ENCODE results near the gene IQCC.
"Not testable (repeated sequence)": the region's sequence is repeated elsewhere in the genome, so short reads cannot be mapped to it uniquely, and the experiment has no call there.

Gene IQCC

DNA sequence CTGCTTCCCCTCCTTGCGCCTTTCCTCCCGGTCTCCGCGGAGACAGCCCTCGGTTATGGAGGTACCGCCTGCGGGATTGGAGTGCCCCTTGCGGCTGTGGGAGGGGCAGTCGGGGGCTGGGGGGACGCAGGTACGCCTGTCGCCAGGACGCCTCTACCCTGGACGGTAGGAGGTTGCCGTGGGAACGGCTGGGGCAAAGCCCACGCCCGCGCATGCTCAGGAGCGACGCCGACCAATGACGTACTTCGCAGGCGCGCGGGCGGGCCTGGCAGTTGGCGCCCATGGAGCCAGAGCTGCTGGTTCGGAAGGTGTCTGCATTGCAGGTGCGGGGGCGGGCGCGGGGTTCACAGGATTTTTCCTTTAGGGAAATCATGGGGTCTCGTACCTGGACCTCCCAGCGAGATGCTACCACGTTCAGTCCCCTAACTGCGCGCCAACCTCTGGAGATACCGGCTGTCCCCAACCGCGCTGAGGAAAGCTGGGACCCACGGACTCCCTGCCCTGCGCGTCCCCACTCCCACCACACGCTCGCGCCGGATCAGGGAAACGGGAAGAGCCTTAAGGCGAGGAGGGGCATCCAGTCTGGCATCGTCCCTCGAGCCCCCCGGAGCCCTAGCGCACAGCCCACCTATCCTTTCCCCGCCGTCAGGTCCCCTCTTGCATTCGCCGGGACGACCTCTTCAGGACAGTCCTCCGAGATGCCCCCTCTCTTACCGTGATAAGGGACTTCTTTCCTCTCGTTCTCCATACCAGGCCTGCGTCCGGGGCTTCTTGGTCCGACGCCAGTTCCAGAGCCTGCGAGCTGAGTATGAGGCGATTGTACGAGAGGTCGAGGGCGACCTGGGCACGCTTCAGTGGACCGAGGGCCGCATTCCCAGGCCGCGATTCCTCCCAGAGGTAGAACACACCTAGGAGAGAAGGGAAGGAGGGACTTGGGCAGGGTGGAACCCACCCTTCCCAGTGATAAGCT is at the start of gene IQCC:
Gene IQCC, plus strand, starts transcription at position 271 of the 970 bp plus-strand sequence. Its CDS starts 11 bp downstream, at position 282.
- DNase-seq: peak; percentile 84

DNA sequence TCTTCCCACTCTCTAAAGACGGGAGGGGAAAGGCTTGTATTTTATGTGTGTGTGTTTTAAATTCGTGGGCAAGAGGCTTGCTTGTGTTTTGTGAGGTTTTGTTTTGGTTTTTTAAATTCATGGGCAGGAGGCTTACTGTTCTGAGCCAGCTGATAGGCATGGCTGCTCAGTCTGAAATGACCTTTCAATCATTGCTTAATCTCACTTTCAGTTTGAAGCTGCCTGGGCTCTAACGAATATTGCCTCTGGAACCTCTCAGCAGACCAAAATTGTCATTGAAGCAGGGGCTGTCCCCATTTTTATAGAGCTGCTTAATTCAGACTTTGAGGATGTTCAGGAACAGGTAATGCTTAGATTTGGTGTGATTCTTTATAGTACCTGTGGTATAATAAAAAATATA is 46.3 kb upstream of the IQCC start:
- no peak for DNase-seq

DNA sequence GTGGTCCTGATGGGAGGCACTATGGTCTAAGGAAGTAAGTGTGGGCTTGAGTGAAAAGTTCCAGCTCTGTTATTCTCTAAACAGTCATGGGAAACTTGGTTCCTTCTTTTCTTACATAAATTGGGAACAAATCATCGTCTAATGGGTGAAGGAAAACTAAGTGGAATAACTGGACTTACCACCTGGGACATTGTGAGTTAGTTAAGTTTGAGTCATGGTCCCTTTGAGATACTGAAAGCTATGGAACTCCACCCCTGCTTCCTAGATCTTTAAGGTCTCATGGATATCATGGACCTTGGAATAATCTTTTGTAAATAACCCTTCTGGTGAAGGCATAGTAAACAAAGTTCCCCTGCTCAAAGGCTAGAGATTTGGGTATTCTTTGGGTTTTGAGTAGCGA is 42.1 kb upstream of the IQCC start:
- DNase-seq: no peak

DNA sequence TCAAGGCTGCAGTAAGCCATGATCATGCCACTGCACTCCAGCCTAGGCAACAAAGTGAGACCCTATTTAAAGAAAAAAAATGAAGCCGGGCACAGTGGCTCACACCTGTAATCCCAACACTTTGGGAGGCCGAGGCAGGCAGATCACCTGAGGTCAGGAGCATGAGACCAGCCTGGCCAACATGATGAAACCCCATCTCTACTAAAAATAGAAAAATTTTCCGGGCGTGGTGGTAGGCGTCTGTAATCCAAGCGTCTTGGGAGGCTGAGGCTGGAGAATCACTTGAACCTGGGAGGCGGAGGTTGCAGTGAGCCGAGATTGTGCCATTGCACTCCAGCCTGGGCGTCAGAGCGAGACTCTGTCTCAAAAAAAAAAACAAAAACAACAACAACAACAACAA is 39.8 kb upstream of the IQCC start:
- DNase-seq: not testable (repeated sequence)

DNA sequence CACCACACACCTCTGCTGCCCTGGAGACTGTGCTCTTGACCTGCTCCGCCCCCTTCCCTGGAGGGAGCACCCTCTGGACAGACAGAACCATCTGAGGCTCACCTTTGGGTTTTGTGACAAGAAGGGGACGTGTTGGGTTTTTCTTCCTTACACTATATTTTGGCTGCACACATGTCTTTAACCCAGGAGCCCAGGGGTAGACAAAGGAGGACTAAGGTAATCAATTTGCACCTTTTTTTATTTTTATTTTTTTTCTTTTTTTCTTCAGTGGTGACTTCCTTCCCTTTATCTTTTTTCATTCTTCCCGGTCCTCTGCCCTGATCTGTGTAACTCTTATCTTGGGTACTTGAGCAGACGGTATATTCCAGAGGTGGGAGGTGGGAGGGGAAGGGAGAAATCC is 34.5 kb upstream of the IQCC start:
- no peak for DNase-seq

DNA sequence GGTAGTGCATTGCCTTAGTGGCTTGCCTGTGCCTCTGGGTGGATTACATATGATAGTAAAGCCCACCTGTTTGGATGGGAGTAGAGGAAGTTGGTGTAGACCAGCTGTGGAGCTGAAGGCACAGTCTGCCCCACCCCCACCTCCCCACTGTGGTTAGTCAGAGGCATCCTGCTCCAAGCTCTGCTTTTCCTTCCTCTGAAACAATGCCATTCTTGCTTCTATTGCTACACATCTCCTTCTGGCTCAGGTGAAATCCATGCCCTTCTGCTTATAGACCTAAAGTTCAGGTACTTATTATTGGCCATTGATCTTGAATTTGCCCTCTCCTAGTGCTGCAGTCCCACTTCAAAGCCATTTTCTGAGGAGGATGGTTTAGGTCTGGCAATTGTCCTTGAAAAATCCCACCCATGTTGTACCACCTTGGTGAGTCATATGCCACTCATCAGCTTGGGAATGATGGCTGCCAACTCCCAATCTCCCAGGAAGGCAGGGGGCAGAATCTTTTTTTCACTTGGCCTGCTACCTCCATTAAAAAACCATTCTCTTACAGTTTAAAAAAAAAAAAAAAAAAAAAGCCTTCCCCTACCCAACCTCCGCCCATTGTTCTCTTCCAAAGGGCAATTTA is 32.7 kb upstream of the IQCC start:
- DNase-seq: no peak

DNA sequence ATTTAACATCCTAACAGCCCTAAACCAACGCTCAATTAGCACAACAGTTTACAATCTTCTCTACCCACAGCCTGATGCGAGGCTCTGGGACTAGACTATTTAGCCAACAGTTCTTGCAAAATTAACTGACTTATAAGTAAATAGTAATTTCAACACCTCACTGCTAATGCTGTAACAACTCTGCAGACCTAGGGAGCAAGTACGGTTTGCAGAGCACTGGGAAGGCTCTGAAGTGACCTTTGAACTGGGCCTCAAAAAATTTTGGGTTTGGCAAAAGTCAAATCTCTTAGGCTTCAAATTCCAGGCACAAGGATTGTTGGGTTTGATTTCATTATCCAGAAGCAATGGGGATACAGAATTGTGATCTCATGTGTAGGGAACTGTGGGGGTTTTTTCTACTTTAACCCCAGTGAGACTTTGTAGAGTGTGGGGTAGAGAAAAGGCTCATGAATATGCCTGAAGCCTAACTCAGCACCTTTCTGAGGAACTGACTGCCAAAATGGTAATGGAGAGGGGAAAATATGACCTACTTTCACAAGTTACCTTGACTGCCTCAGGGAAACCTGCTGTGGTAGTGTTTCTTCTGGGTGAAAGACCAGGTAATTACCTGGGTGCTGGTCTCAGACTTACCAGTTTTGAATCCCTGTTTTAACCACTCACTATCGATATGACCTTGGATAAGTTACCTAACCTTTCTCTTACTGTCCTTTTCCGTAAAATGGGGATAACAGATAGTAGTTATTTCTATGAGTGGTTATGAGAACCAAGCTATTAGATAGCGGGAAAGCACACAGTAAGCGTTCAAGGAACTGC is 26.9 kb upstream of the IQCC start:
- no peak for DNase-seq

DNA sequence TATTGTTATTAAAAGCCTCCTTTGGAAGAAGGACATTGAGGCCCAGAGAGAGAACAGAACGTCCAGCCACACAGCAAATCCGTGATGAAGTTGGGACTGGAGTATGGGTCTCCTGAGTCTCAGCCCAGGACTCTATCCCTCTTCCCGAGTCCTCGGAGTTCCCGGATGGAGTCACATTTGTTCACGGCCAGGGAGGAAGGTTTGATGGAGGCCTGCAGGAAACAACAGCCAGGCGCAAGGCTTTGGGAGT is 26.4 kb upstream of the IQCC start:
- DNase-seq: no peak

DNA sequence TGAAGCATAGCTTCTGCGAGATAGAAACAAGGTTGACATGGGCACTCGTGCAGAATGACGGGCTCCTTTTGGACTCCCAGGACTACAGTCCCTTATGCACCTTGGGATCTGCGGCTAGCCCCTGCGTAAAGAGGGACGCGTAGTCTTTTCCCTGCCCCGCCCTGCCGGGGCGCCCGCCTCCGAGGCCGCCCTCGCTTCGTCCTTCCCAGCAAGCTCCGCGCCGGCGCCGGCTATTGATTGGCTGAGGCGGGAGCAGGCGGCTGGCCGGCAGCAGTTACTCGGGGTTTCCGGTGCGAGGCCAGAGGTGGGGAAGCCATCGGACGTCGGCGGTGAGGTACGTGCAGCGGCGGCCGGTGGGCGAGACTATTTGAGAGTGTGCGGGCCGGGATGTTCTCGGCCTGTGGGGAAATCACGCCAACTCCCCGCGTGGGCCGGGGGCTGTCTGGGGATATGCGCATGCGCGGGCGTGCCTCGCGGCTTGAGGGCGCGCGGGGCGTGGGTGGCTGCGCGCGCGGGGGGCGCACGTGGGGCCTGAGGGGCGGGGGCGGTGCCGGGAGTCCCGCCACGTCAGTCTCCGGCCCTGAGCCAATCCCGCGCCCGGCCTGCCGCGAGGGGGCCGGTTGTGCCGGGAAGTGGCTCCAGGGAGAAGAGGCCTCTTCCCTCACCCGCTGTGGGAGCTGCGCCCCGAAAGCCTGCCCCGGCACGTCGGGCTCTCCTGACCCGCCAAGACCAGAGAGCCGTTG is 25.9 kb upstream of the IQCC start, which contains the start of gene TXLNA:
Gene TXLNA, plus strand, starts transcription at position 233 of the 743 bp plus-strand sequence. CDS start 671 bp downstream, outside the sequence.
- DNase-seq: peak; percentile 93

DNA sequence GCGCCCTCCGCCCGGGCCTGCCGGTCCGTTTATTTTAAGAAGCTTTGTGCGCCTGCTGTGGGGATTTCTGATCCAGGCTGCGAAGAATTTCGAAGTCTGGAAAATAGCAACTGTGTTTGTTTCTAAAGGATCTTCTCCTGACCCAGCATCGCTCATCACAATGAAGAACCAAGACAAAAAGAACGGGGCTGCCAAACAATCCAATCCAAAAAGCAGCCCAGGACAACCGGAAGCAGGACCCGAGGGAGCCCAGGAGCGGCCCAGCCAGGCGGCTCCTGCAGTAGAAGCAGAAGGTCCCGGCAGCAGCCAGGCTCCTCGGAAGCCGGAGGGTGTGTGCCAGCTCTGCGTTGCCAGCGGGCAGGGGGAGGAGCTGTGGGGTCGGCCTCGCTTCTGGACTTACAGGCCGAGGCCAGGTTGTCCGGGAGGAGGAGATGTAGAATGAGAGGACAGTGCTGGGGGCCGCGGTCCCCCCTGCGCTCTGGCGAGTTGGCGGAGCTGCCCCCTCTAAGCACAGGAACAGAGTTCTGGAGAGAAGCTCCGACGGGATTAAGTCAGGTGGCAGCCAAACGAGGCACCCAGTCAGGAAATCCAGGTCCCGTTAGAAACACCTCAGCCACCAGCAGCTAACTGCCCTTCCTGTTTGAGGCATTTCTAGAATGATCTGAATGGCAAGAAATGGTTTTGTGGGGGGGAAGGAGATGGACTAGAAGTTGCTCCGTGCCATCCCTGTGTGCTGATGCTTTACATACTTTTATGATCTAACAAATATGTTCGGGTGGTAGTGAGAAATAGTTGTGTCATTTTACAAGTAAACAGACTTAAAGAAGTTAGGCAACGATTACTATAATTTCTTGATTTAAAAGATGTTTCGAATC is 25.0 kb upstream of the IQCC start:
- DNase-seq: peak; percentile 52

DNA sequence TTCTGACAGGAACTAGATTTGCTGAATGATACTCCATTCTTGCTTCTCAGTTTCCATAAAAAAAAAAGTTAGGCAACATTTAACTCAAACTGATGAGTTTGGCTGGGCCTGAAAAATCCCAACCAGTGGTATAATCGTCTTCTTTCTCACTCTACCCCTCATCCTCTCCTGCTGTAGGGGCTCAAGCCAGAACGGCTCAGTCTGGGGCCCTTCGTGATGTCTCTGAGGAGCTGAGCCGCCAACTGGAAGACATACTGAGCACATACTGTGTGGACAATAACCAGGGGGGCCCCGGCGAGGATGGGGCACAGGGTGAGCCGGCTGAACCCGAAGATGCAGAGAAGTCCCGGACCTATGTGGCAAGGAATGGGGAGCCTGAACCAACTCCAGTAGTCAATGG is 24.4 kb upstream of the IQCC start:
- DNase-seq: no peak

DNA sequence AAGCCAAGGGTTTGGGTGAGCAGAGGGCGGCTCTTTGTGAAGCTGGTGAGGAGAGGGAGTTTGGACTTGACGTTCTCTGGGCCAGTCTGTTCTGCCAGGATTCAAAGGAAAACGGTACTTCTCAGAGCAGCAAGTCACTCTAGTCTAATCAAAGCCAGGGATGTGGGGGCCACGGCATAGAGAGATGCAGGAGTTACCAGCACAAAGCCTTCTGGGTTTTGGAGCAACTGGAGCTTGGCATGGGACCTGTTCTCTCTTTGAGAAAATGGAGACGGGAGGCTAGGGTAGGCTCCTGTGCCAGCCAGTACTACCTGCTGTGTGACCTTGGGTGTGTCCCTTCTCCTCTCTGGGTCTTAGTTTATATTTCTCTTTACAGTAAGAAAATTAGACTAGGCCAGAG is 23.9 kb upstream of the IQCC start:
- no peak for DNase-seq

DNA sequence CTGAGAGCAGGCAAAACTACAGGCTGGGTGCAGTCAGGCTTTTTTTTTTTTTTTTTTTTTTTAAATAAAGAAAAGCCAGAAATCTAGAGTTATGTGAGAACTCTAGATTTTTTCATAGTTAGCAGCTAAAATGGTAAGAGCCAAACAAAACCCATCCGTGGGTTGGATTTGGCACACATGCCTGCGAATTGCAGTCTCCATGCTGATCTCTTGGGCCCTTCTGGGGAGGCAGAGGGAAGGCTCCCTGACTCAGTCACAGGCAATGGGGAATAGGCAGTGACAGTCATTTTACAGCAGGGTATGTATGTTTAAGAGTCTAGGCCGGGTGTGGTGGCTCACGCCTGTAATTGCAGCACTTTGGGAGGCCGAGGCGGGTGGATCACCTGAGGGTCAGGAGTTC is 23.4 kb upstream of the IQCC start:
- no peak for DNase-seq

DNA sequence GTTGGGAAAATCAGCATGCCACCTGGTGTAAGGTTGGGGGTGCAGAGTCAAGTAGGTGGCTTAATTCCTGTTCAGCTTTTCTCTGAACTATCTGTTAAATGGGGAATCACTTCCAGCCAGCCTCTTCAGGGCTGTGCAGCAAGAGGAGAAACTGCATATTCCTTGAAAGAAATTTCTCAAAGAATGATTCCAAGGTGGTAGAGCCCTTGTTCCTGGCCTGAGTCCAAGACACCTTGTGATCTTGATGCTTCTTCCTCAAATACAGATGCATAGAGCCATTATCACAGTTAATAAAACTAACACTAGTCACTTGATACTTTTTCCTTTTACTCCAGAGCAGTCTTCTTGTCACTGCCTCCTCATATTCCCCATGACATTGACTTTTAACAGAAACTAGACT is 20.8 kb upstream of the IQCC start:
- DNase-seq: no peak

DNA sequence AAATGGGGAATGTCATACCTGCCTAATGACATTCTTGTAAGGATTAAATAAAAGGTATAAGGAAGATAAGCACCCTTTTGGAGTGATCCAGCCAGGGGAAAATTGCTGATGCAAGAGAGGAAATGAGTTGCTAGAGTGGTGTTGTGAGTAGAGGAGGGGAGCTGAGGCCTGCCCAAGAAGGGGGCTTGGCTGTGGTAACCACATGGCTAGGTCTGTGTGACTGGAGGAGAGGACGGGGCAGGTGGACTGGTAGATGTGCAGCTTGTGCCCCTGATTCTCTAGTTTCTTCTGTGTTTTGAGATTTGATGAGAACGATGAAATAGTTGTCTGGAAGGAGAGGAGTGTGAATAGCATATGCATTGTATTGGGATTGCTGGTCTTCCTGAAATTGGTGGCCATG is 19.4 kb upstream of the IQCC start:
- DNase-seq: no peak

DNA sequence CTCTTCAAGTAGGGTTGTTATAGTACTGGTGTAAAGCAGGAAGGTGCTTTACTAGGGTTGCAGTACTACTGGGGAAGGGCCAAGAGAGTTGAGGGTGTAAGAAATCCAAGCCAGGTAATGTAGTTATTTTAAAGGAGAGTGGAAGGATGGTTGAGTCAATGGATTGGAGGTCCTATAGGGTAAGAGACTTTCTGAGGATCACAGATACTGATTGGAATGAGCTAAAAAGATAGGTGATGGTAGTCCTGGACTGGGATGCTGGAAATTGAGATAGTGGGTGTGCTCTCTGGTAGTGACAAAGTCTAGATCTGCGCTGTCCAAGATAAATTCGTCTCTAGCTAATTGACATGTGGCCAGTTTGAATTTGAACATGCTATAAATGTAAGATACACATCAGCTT is 19.0 kb upstream of the IQCC start:
- DNase-seq: no peak

DNA sequence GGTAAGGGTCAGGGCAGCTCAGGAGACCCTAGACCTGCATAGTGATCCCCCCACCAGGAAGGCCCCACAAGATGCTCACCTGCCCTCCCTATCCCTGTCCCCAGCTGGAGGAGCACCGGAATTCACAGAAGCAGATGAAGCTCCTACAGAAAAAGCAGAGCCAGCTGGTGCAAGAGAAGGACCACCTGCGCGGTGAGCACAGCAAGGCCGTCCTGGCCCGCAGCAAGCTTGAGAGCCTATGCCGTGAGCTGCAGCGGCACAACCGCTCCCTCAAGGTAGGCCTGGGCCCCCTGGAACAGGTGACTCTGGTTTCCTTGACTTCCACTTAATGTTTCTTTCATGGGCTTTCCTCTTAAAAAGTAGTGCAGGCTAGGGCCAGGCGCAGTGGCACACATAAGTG is 17.6 kb upstream of the IQCC start:
- no peak for DNase-seq

DNA sequence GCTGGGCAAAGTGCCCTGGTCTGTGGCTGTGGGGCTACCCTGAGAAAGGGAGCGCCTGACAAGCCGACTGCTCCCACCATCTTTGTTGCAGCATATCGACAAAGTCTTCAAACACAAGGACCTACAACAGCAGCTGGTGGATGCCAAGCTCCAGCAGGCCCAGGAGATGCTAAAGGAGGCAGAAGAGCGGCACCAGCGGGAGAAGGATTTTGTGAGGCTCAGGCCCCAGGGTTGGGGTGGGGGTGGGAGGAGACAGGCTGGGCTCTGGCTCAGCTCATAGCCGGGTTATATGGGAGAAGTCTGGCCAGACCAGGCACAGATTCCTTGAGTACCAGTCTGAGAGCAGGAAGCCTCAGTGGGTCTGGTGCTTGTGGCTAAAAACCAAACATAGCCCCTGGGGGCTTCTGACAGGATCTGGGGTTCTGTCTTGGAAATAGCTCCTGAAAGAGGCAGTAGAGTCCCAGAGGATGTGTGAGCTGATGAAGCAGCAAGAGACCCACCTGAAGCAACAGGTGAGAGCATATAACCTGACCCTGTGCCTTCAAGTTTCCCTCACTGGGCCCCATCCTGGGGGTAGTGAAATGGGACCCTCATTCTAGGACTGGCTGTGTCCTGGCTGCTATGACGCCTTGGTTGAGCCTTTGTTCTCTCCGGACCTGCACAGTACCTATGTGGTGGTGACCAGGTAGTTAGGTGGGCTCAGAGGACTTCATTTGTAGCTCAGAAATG is 13.1 kb upstream of the IQCC start:
- no peak for DNase-seq

DNA sequence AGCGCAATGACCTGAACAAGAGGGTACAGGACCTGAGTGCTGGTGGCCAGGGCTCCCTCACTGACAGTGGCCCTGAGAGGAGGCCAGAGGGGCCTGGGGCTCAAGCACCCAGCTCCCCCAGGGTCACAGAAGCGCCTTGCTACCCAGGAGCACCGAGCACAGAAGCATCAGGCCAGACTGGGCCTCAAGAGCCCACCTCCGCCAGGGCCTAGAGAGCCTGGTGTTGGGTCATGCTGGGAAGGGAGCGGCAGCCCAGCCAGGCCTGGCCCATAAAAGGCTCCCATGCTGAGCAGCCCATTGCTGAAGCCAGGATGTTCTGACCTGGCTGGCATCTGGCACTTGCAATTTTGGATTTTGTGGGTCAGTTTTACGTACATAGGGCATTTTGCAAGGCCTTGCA is 10.5 kb upstream of the IQCC start:
- no peak for DNase-seq

DNA sequence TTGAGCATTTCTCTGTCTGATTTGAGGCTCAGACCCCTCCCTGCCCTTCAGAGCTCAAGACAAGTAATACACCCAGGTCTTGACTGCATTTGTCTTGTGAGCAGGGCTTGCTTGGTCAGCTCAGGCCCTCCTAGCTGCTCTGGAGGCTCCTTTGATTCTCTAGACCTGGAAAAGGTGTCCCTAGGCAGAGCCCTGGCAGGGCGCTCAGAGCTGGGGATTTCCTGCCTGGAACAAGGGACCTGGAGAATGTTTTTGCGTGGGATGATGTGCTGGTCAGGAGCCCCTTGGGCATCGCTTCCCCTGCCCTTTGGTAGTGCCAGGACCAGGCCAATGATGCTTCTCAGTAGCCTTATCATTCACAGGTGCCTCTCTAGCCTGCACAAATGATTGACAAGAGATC is 9.9 kb upstream of the IQCC start:
- no peak for DNase-seq
